Measurements from ENCODE around the gene BABAM2.

Gene BABAM2

GRCh38 chr2:28232295-28232694 is 341.8 kb downstream of the BABAM2 start:
- H3K27me3 ChIP-seq (ENCODE audit: low read depth, low read length), result no peaks in the 10 kb centered on the region
- no peaks in the 10 kb centered on the region for H3K9me3 ChIP-seq (ENCODE audit: control insufficient read depth in 1 of 2, low read length in 2 of 2)
- H3K36me3 ChIP-seq (ENCODE audit: control insufficient read depth in 1 of 2, insufficient read depth in 2 of 2, low read length in 2 of 2), result no peaks in the 10 kb centered on the region
- H3K4me1 ChIP-seq (ENCODE audit: control insufficient read depth in 1 of 2, insufficient read depth in 2 of 2, low read length in 2 of 2), result peaks cover 0 to 4% of the 10 kb centered on the region in 2 donors
- no peak overlapping the region for H3K4me3 ChIP-seq (ENCODE audit: low read depth in 1 of 2, low read length in 2 of 2)
- H3K27ac ChIP-seq (ENCODE audit: low read length), result no peak overlapping the region

GRCh38 chr2:28233164-28233676 is 342.7 kb downstream of the BABAM2 start:
- peak overlapping the region; percentile 37 for H3K27ac ChIP-seq (ENCODE audit: low read length)
- H3K4me3 ChIP-seq (ENCODE audit: low read depth in 1 of 2, low read length in 2 of 2), result no peak overlapping the region
- H3K4me1 ChIP-seq (ENCODE audit: control insufficient read depth in 1 of 2, insufficient read depth in 2 of 2, low read length in 2 of 2), result peaks cover 0 to 4% of the 10 kb centered on the region in 2 donors
- H3K9me3 ChIP-seq (ENCODE audit: control insufficient read depth in 1 of 2, low read length in 2 of 2), result no peaks in the 10 kb centered on the region
- no peaks in the 10 kb centered on the region for H3K27me3 ChIP-seq (ENCODE audit: low read depth, low read length)
- H3K36me3 ChIP-seq (ENCODE audit: control insufficient read depth in 1 of 2, insufficient read depth in 2 of 2, low read length in 2 of 2), result no peaks in the 10 kb centered on the region

GRCh38 chr2:28234807-28235206 is 344.3 kb downstream of the BABAM2 start:
- H3K4me1 ChIP-seq (ENCODE audit: control insufficient read depth in 1 of 2, insufficient read depth in 2 of 2, low read length in 2 of 2), result peaks cover 0 to 4% of the 10 kb centered on the region in 2 donors
- no peaks in the 10 kb centered on the region for H3K36me3 ChIP-seq (ENCODE audit: control insufficient read depth in 1 of 2, insufficient read depth in 2 of 2, low read length in 2 of 2)
- H3K4me3 ChIP-seq (ENCODE audit: low read depth in 1 of 2, low read length in 2 of 2), result no peak overlapping the region
- H3K27me3 ChIP-seq (ENCODE audit: low read depth, low read length), result no peaks in the 10 kb centered on the region
- H3K9me3 ChIP-seq (ENCODE audit: control insufficient read depth in 1 of 2, low read length in 2 of 2), result no peaks in the 10 kb centered on the region
- H3K27ac ChIP-seq (ENCODE audit: low read length), result no peak overlapping the region

- H3K9me3 ChIP-seq (ENCODE audit: control insufficient read depth in 1 of 2, low read length in 2 of 2), result no peaks in the 10 kb centered on the region
- no peaks in the 10 kb centered on the region for H3K27me3 ChIP-seq (ENCODE audit: low read depth, low read length)
- H3K4me1 ChIP-seq (ENCODE audit: control insufficient read depth in 1 of 2, insufficient read depth in 2 of 2, low read length in 2 of 2), result no peaks in the 10 kb centered on the region
- peaks cover 0 to 5% of the 10 kb centered on the region in 2 donors for H3K36me3 ChIP-seq (ENCODE audit: control insufficient read depth in 1 of 2, insufficient read depth in 2 of 2, low read length in 2 of 2)
- H3K27ac ChIP-seq (ENCODE audit: low read length), result no peak overlapping the region
- H3K4me3 ChIP-seq (ENCODE audit: low read depth in 1 of 2, low read length in 2 of 2), result no peak overlapping the region
Measured at GRCh38 chr2:28239207-28239606, 348.7 kb downstream of the BABAM2 start.

GRCh38 chr2:28240937-28241336 is 350.4 kb downstream of the BABAM2 start:
- H3K4me3 ChIP-seq (ENCODE audit: low read depth in 1 of 2, low read length in 2 of 2), result no peak overlapping the region
- H3K27ac ChIP-seq (ENCODE audit: low read length), result no peak overlapping the region
- no peaks in the 10 kb centered on the region for H3K9me3 ChIP-seq (ENCODE audit: control insufficient read depth in 1 of 2, low read length in 2 of 2)
- peaks cover 5 to 9% of the 10 kb centered on the region in 2 donors for H3K36me3 ChIP-seq (ENCODE audit: control insufficient read depth in 1 of 2, insufficient read depth in 2 of 2, low read length in 2 of 2)
- no peaks in the 10 kb centered on the region for H3K4me1 ChIP-seq (ENCODE audit: control insufficient read depth in 1 of 2, insufficient read depth in 2 of 2, low read length in 2 of 2)
- H3K27me3 ChIP-seq (ENCODE audit: low read depth, low read length), result no peaks in the 10 kb centered on the region

- H3K36me3 ChIP-seq (ENCODE audit: control insufficient read depth in 1 of 2, insufficient read depth in 2 of 2, low read length in 2 of 2), result peaks cover 4 to 5% of the 10 kb centered on the region in 2 donors
- peaks cover 0 to 6% of the 10 kb centered on the region in 2 donors for H3K4me1 ChIP-seq (ENCODE audit: control insufficient read depth in 1 of 2, insufficient read depth in 2 of 2, low read length in 2 of 2)
- no peak overlapping the region for H3K27ac ChIP-seq (ENCODE audit: low read length)
- H3K4me3 ChIP-seq (ENCODE audit: low read depth in 1 of 2, low read length in 2 of 2), result no peak overlapping the region
- no peaks in the 10 kb centered on the region for H3K9me3 ChIP-seq (ENCODE audit: control insufficient read depth in 1 of 2, low read length in 2 of 2)
- no peaks in the 10 kb centered on the region for H3K27me3 ChIP-seq (ENCODE audit: low read depth, low read length)
Measured at GRCh38 chr2:28247290-28247689, 356.8 kb downstream of the BABAM2 start.

GRCh38 chr2:28247734-28248133 is 357.2 kb downstream of the BABAM2 start:
- no peak overlapping the region for H3K27ac ChIP-seq (ENCODE audit: low read length)

GRCh38 chr2:28248511-28248910 is 358.0 kb downstream of the BABAM2 start:
- Histone ChIP-seq H3K4me3 (ENCODE audit: low read depth in 1 of 2, low read length in 2 of 2) (no peak overlapping the region), H3K27ac (ENCODE audit: low read length) (no peak overlapping the region), H3K27me3 (ENCODE audit: low read depth, low read length) (no peaks in the 10 kb centered on the region), H3K4me1 (ENCODE audit: control insufficient read depth in 1 of 2, insufficient read depth in 2 of 2, low read length in 2 of 2) (peaks cover 0 to 6% of the 10 kb centered on the region in 2 donors), H3K9me3 (ENCODE audit: control insufficient read depth in 1 of 2, low read length in 2 of 2) (no peaks in the 10 kb centered on the region), H3K36me3 (ENCODE audit: control insufficient read depth in 1 of 2, insufficient read depth in 2 of 2, low read length in 2 of 2) (peaks cover 4 to 5% of the 10 kb centered on the region in 2 donors)

More at GRCh38 chr2:28247734-28248133, 357.2 kb downstream of the BABAM2 start:
- Histone ChIP-seq H3K9me3 (ENCODE audit: control insufficient read depth in 1 of 2, low read length in 2 of 2) (no peaks in the 10 kb centered on the region), H3K4me3 (ENCODE audit: low read depth in 1 of 2, low read length in 2 of 2) (no peak overlapping the region), H3K36me3 (ENCODE audit: control insufficient read depth in 1 of 2, insufficient read depth in 2 of 2, low read length in 2 of 2) (peaks cover 4 to 5% of the 10 kb centered on the region in 2 donors), H3K4me1 (ENCODE audit: control insufficient read depth in 1 of 2, insufficient read depth in 2 of 2, low read length in 2 of 2) (peaks cover 0 to 6% of the 10 kb centered on the region in 2 donors), H3K27me3 (ENCODE audit: low read depth, low read length) (no peaks in the 10 kb centered on the region)

- Histone ChIP-seq H3K4me3 (ENCODE audit: low read depth in 1 of 2, low read length in 2 of 2) (no peak overlapping the region), H3K27ac (ENCODE audit: low read length) (no peak overlapping the region), H3K27me3 (ENCODE audit: low read depth, low read length) (no peaks in the 10 kb centered on the region), H3K36me3 (ENCODE audit: control insufficient read depth in 1 of 2, insufficient read depth in 2 of 2, low read length in 2 of 2) (peaks cover 0 to 1% of the 10 kb centered on the region in 2 donors), H3K9me3 (ENCODE audit: control insufficient read depth in 1 of 2, low read length in 2 of 2) (no peaks in the 10 kb centered on the region), H3K4me1 (ENCODE audit: control insufficient read depth in 1 of 2, insufficient read depth in 2 of 2, low read length in 2 of 2) (peaks cover 0 to 6% of the 10 kb centered on the region in 2 donors)
Measured at GRCh38 chr2:28250006-28250405, 359.5 kb downstream of the BABAM2 start.

GRCh38 chr2:28251337-28251736 is 360.8 kb downstream of the BABAM2 start:
- peaks cover 0 to 6% of the 10 kb centered on the region in 2 donors for H3K4me1 ChIP-seq (ENCODE audit: control insufficient read depth in 1 of 2, insufficient read depth in 2 of 2, low read length in 2 of 2)
- no peaks in the 10 kb centered on the region for H3K9me3 ChIP-seq (ENCODE audit: control insufficient read depth in 1 of 2, low read length in 2 of 2)
- H3K36me3 ChIP-seq (ENCODE audit: control insufficient read depth in 1 of 2, insufficient read depth in 2 of 2, low read length in 2 of 2), result no peaks in the 10 kb centered on the region
- H3K27me3 ChIP-seq (ENCODE audit: low read depth, low read length), result no peaks in the 10 kb centered on the region
- H3K4me3 ChIP-seq (ENCODE audit: low read depth in 1 of 2, low read length in 2 of 2), result no peak overlapping the region
- no peak overlapping the region for H3K27ac ChIP-seq (ENCODE audit: low read length)

GRCh38 chr2:28252311-28252710 is 361.8 kb downstream of the BABAM2 start:
- no peaks in the 10 kb centered on the region for H3K36me3 ChIP-seq (ENCODE audit: control insufficient read depth in 1 of 2, insufficient read depth in 2 of 2, low read length in 2 of 2)
- H3K27ac ChIP-seq (ENCODE audit: low read length), result no peak overlapping the region
- H3K27me3 ChIP-seq (ENCODE audit: low read depth, low read length), result no peaks in the 10 kb centered on the region
- H3K4me3 ChIP-seq (ENCODE audit: low read depth in 1 of 2, low read length in 2 of 2), result no peak overlapping the region
- peaks cover 0 to 6% of the 10 kb centered on the region in 2 donors for H3K4me1 ChIP-seq (ENCODE audit: control insufficient read depth in 1 of 2, insufficient read depth in 2 of 2, low read length in 2 of 2)
- H3K9me3 ChIP-seq (ENCODE audit: control insufficient read depth in 1 of 2, low read length in 2 of 2), result no peaks in the 10 kb centered on the region

GRCh38 chr2:28253543-28253942 is 363.0 kb downstream of the BABAM2 start:
- H3K27ac ChIP-seq (ENCODE audit: low read length), result no peak overlapping the region
- no peaks in the 10 kb centered on the region for H3K27me3 ChIP-seq (ENCODE audit: low read depth, low read length)
- no peaks in the 10 kb centered on the region for H3K9me3 ChIP-seq (ENCODE audit: control insufficient read depth in 1 of 2, low read length in 2 of 2)
- no peaks in the 10 kb centered on the region for H3K4me1 ChIP-seq (ENCODE audit: control insufficient read depth in 1 of 2, insufficient read depth in 2 of 2, low read length in 2 of 2)
- H3K36me3 ChIP-seq (ENCODE audit: control insufficient read depth in 1 of 2, insufficient read depth in 2 of 2, low read length in 2 of 2), result no peaks in the 10 kb centered on the region
- H3K4me3 ChIP-seq (ENCODE audit: low read depth in 1 of 2, low read length in 2 of 2), result no peak overlapping the region

Measured in muscle layer of duodenum (tissue), 2 donors.